ENCODE results near the gene CLECL1.

Gene CLECL1

DNA sequence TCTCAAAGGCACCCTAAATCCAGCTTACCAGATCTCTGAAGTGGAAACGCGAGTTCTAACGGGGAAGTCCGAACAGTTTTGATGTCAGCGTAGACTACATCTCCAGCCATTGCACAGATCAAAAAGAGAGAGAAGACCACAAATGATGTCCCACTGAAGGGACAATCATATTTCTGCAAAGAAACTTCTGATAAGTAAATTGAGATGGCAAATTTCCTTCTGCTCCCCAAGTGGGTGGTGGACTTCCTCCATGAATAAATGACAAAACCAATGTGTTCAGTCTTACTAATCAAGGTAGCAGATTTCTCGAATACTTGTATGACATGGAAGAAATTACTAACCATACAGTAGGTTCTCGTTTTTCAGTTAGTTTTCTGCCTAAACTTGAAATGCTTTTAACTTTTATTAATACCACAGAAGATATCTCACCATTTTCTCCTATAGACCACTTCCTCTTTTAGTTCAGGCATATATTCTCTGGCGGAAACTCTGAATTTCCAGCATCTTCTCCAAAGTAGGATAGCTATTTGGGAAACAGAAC lies at the start of gene CLECL1:
CLECL1 (minus strand) TSS at position 177 of the 541 bp plus-strand sequence.
- no peak for DNase-seq

GRCh38 chr12:9781360-9781759 lies 48.5 kb upstream of the CLECL1 start:
- no peak for DNase-seq

- no peak for DNase-seq
Measured at GRCh38 chr12:9779209-9779608, 46.3 kb upstream of the CLECL1 start.

- no peak for DNase-seq
Measured at GRCh38 chr12:9776781-9777180, 43.9 kb upstream of the CLECL1 start.

- no peak for DNase-seq
Measured at GRCh38 chr12:9773216-9773877, 40.5 kb upstream of the CLECL1 start.

GRCh38 chr12:9763025-9763424 lies 30.1 kb upstream of the CLECL1 start:
- no peak for DNase-seq

- DNase-seq, result no peak
Measured at GRCh38 chr12:9762369-9762768, 29.5 kb upstream of the CLECL1 start.

DNA sequence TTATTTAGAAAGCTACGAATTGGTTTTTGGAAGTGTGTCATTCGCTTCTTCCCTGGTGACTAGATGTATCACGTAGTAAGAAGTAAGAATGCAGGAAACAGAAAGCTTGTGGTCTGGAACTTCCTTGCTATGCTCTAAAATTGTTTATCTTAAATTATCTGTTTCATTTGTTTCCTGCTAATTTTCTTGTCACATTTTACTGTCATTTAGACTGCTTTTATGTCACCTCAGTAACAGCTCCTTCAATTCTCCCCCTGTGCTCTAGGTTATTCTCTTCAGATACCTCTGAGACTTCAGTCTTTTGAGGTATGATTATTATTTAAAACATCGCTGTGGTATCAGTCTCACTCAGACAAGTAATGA lies 28.5 kb upstream of the CLECL1 start:
- DNase-seq, result no peak

GRCh38 chr12:9760699-9761418 lies 28.0 kb upstream of the CLECL1 start, which contains the start of gene CD69:
Gene CD69 (minus strand): TSS chr12:9760901. CDS start chr12:9760820, 81 bp downstream.
- no peak for DNase-seq

GRCh38 chr12:9760120-9760519 lies 27.2 kb upstream of the CLECL1 start:
- no peak for DNase-seq

GRCh38 chr12:9759694-9760093 lies 26.8 kb upstream of the CLECL1 start:
- no peak for DNase-seq

GRCh38 chr12:9758119-9758518 lies 25.2 kb upstream of the CLECL1 start:
- DNase-seq, result no peak

DNA sequence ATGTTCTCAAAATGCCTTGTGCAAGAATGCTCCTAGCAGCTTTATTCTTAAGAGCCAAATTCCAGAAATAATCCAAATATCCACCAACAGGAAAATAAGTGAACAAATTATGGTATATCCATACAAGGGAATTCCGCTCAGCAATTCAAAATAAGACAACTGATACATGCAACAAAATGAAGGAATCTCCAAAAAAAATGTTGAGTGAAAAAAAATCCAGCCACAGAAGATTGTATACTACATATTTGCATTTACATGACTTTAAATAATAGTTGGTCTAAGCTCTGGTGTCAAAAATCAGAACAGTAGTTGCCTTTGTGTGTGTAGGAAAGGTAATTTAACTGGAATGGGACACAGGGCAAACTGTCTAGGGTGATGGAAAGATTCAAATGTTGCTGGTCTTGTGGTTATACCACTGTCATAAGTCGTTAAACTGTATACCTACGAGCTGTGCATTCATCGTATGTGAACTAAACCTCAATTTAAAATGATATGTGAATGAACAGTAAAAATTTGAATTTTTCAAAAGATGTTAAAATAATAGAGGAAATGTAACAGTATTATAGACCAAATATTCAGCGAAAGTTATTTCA lies 24.6 kb upstream of the CLECL1 start:
- no peak for DNase-seq

- DNase-seq, result no peak
Measured at GRCh38 chr12:9756706-9757105, 23.8 kb upstream of the CLECL1 start.

GRCh38 chr12:9756170-9756569 lies 23.3 kb upstream of the CLECL1 start:
- DNase-seq, result no peak

DNA sequence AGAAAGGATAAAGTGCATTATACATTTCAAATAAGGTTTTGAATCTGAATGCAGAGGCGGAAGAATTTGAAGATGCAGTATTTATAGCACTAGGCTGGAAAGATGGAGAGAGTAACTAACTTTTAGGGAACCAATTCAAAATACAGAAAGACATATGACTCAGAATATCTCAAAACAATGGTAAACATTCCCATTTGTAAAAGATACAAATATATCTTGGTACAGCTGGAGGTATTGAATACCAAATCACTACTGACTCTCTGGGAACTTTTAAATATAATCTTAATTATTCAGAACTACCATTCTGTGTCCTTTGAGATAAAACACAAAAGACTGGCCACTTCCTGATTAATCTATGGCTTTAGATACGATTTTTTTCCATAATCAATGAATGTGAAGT lies 22.7 kb upstream of the CLECL1 start:
- DNase-seq, result no peak

DNA sequence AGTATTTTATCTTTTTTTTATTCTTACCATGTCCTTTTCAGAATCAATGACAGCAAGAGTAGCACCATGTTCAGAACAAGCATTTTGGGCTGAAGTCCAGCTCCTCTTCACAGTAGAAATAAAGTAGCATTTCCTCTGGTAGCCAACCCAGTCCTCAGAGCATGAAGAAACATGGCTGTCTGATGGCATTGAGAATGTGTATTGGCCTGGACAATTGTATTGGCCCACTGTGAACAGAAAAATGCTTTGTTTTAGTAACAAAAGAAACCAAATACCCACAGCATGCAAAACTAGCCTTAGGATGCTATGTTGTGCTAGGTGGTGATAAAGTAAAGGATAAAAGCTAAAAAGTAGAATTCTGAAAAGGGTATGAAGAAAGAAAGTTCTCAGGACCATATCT lies 22.1 kb upstream of the CLECL1 start:
- DNase-seq, result no peak

DNA sequence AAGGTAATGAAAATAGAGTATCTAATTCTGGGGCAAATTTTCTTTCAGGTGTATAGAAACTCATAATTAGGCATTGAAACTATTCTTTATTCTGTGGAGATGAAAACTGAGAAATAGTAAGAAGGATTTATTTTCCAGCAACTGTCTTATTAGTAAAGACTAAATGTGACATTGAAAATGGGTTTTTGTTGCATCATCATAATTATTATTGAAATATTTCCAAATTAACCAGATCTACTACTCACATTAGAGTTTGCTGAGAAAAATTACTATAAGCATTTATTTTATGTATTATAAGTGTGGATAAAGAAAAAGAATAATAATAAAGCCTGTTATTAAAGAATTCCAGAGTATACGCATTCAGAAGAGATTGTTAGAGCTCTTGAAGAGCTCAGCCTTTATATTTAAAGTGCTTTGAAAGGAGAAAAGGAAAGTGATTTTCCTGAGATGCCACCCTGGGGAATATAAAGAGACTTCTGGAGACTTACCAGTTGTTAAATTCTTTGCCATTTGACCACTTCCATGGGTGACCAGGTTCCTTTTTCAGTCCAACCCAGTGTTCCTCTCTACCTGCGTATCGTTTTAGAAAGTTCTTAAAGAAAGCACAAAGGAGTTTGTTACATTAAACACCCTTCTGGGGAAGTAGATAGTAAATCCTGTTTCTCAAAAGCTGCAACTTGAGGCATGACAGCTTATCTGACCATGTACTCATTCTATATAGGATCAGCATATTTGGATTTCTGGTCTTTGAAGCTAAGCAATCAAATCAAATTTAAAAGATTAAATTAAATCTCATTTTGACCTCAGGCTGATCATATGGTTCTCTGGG lies 21.4 kb upstream of the CLECL1 start:
- DNase-seq, result no peak

- DNase-seq, result no peak
Measured at GRCh38 chr12:9753498-9753897, 20.6 kb upstream of the CLECL1 start.

GRCh38 chr12:9753073-9753472 lies 20.2 kb upstream of the CLECL1 start:
- DNase-seq, result no peak

- no peak for DNase-seq
Measured at GRCh38 chr12:9752145-9752933, 19.4 kb upstream of the CLECL1 start.
